GM19238 (cell line): ENCODE measurements around the gene HOXA3.

Experiments
- DNase-seq: peaks from one replicate; pipeline ENCODE4 v3.0.0; 2011; ENCODE audit warnings: low spot score; ENCODE audit not compliant: insufficient read length

The HOXA3 gene

GRCh38 chr7:27178366-27178765, 26.0 kb upstream of the HOXA3 start:
- DNase-seq, result no peak

GRCh38 chr7:27177795-27178320, 25.5 kb upstream of the HOXA3 start:
- DNase-seq, result no peak

- DNase-seq, result no peak
Measured at GRCh38 chr7:27176962-27177794, 24.8 kb upstream of the HOXA3 start.

- no peak for DNase-seq
Measured at GRCh38 chr7:27176524-27176845, 24.1 kb upstream of the HOXA3 start.

- no peak for DNase-seq
Measured at GRCh38 chr7:27175626-27176523, 23.5 kb upstream of the HOXA3 start.

GRCh38 chr7:27174874-27175625, 22.7 kb upstream of the HOXA3 start:
- no peak for DNase-seq

GRCh38 chr7:27173956-27174873, 21.8 kb upstream of the HOXA3 start, which contains the start of gene HOXA10:
Gene HOXA10 (minus strand): TSS chr7:27174320. CDS start chr7:27174306, 14 bp downstream.
- DNase-seq, result no peak

GRCh38 chr7:27173511-27173955, 21.1 kb upstream of the HOXA3 start:
- no peak for DNase-seq

- no peak for DNase-seq
Measured at GRCh38 chr7:27172823-27173510, 20.6 kb upstream of the HOXA3 start.

- DNase-seq, result no peak
Measured at GRCh38 chr7:27172315-27172774, 20.0 kb upstream of the HOXA3 start.

GRCh38 chr7:27171637-27172314, 19.4 kb upstream of the HOXA3 start:
- no peak for DNase-seq

- no peak for DNase-seq
Measured at GRCh38 chr7:27171325-27171636, 18.9 kb upstream of the HOXA3 start.

GRCh38 chr7:27170426-27171324, 18.3 kb upstream of the HOXA3 start:
- DNase-seq, result no peak

GRCh38 chr7:27169658-27170425, 17.5 kb upstream of the HOXA3 start:
- no peak for DNase-seq

- DNase-seq, result no peak
Measured at GRCh38 chr7:27168265-27168947, 16.0 kb upstream of the HOXA3 start.

GRCh38 chr7:27167916-27168264, 15.5 kb upstream of the HOXA3 start:
- no peak for DNase-seq
